Parathyroid adenoma (tissue), 2 donors: ENCODE results near the gene FBRSL1.

Source experiments
- H2AFZ ChIP-seq: fragments of 300-600 bp; sonication (generic); one replicate; pipeline ENCODE4 v1.7.0; 2017; ENCODE audit warnings: antibody characterized with exemption, mild to moderate bottlenecking
- H3K27ac ChIP-seq: fragments of 300-600 bp; sonication (generic); one replicate; pipeline ENCODE4 v1.7.0; 2017
- H3K27me3 ChIP-seq: fragments of 300-600 bp; sonication (generic); one replicate; pipeline ENCODE4 v1.7.0; 2017; ENCODE audit warnings: low read length; ENCODE audit not compliant: control insufficient read depth, insufficient read depth
- H3K36me3 ChIP-seq: fragments of 300-600 bp; sonication (generic); one replicate; pipeline ENCODE4 v1.7.0; 2017; ENCODE audit warnings: low read length; ENCODE audit not compliant: control insufficient read depth, insufficient read depth
- H3K4me1 ChIP-seq: fragments of 300-600 bp; sonication (generic); one replicate; pipeline ENCODE4 v1.7.0; 2017; ENCODE audit warnings: control low read depth
- H3K4me2 ChIP-seq: fragments of 300-600 bp; sonication (generic); one replicate; pipeline ENCODE4 v1.7.0; 2017; ENCODE audit warnings: low read length
- H3K4me3 ChIP-seq: fragments of 300-600 bp; sonication (generic); one replicate; pipeline ENCODE4 v1.7.0; 2017; ENCODE audit warnings: low read depth, low read length
- H3K79me2 ChIP-seq: fragments of 300-600 bp; sonication (generic); one replicate; pipeline ENCODE4 v1.7.0; 2017; ENCODE audit warnings: control low read depth
- H3K9ac ChIP-seq: fragments of 300-600 bp; sonication (generic); one replicate; pipeline ENCODE4 v1.7.0; 2017; ENCODE audit warnings: mild to moderate bottlenecking
- H3K9me3 ChIP-seq: fragments of 300-600 bp; sonication (generic); one replicate; pipeline ENCODE4 v1.7.0; 2017; ENCODE audit warnings: low read length; ENCODE audit not compliant: control insufficient read depth
- CTCF ChIP-seq: fragments of 300-600 bp; sonication (generic); IDR thresholded peaks from one replicate; pipeline ENCODE4 v1.7.0; 2017; ENCODE audit warnings: antibody characterized with exemption, mild to moderate bottlenecking
- donor health status: primary hyperparathyroidism.

The FBRSL1 gene

GRCh38 chr12:132488127-132489077, 1.5 kb upstream of the FBRSL1 start:
- Histone ChIP-seq H3K36me3 (no peaks in the 10 kb centered on the region), H2AFZ (peak overlapping the region; percentile 98), H3K9me3 (no peaks in the 10 kb centered on the region), H3K27me3 (no peaks in the 10 kb centered on the region), H3K9ac (no peak overlapping the region), H3K4me3 (no peak overlapping the region), H3K27ac (no peak overlapping the region), H3K4me2 (peak overlapping the region; percentile 56), H3K79me2 (peaks cover 24% of the 10 kb centered on the region), H3K4me1 (peaks cover 5% of the 10 kb centered on the region)
- no peak for TF ChIP-seq CTCF

GRCh38 chr12:132489078-132489601, 811 bp upstream of the FBRSL1 start:
- H3K79me2 ChIP-seq = peaks cover 32% of the 10 kb centered on the region
- H3K4me2 ChIP-seq = peak overlapping the region; percentile 56
- H3K4me3 ChIP-seq = peak overlapping the region; percentile 49
- no peak for TF ChIP-seq CTCF
- no peak overlapping the region for H3K9ac ChIP-seq
- peaks cover 11% of the 10 kb centered on the region for H3K4me1 ChIP-seq
- H3K36me3 ChIP-seq = no peaks in the 10 kb centered on the region
- peak overlapping the region; percentile 98 for H2AFZ ChIP-seq
- no peaks in the 10 kb centered on the region for H3K27me3 ChIP-seq
- no peak overlapping the region for H3K27ac ChIP-seq
- H3K9me3 ChIP-seq = no peaks in the 10 kb centered on the region

- peaks cover 13% of the 10 kb centered on the region for H3K4me1 ChIP-seq
- H3K4me3 ChIP-seq = peak overlapping the region; percentile 53
- no peak for TF ChIP-seq CTCF
- no peak overlapping the region for H2AFZ ChIP-seq
- H3K79me2 ChIP-seq = peaks cover 46% of the 10 kb centered on the region
- H3K9me3 ChIP-seq = no peaks in the 10 kb centered on the region
- H3K27me3 ChIP-seq = no peaks in the 10 kb centered on the region
- H3K9ac ChIP-seq = peak overlapping the region; percentile 8
- no peaks in the 10 kb centered on the region for H3K36me3 ChIP-seq
- peak overlapping the region; percentile 77 for H3K4me2 ChIP-seq
- no peak overlapping the region for H3K27ac ChIP-seq
These were observed 629 bp downstream of the FBRSL1 start for GRCh38 chr12:132490422-132491137.

GRCh38 chr12:132491138-132491663, 1.2 kb downstream of the FBRSL1 start:
- Histone ChIP-seq H2AFZ (no peak overlapping the region), H3K4me1 (peaks cover 17% of the 10 kb centered on the region), H3K4me2 (peak overlapping the region; percentile 77), H3K9me3 (no peaks in the 10 kb centered on the region), H3K4me3 (peak overlapping the region; percentile 53), H3K9ac (peak overlapping the region; percentile 8), H3K27me3 (no peaks in the 10 kb centered on the region), H3K79me2 (peaks cover 52% of the 10 kb centered on the region), H3K36me3 (no peaks in the 10 kb centered on the region), H3K27ac (no peak overlapping the region)
- no peak for TF ChIP-seq CTCF
